GM12865 (cell line): ENCODE measurements around the gene LRRC27.
"Not testable (repeated sequence)": the region's sequence is repeated elsewhere in the genome, so short reads cannot be mapped to it uniquely, and the experiment has no call there.

ENCODE experiments used
- DNase-seq: peaks from one replicate; pipeline ENCODE4 v3.0.0; 2010; ENCODE audit warnings: low read depth
- H3K4me3 ChIP-seq: 2 replicates; pipeline ENCODE4 v1.5.1; 2011; ENCODE audit warnings: mild to moderate bottlenecking, low read depth, low read length, control low read depth
- TF ChIP-seq, protein P1 (sequence below): IDR thresholded peaks from 2 replicates; pipeline ENCODE4 v1.5.1; 2011; ENCODE audit warnings: low read length, control low read depth, low read depth, inconsistent platforms; ENCODE audit not compliant: insufficient read depth; ENCODE audit errors: missing control alignments

The LRRC27 gene

DNA sequence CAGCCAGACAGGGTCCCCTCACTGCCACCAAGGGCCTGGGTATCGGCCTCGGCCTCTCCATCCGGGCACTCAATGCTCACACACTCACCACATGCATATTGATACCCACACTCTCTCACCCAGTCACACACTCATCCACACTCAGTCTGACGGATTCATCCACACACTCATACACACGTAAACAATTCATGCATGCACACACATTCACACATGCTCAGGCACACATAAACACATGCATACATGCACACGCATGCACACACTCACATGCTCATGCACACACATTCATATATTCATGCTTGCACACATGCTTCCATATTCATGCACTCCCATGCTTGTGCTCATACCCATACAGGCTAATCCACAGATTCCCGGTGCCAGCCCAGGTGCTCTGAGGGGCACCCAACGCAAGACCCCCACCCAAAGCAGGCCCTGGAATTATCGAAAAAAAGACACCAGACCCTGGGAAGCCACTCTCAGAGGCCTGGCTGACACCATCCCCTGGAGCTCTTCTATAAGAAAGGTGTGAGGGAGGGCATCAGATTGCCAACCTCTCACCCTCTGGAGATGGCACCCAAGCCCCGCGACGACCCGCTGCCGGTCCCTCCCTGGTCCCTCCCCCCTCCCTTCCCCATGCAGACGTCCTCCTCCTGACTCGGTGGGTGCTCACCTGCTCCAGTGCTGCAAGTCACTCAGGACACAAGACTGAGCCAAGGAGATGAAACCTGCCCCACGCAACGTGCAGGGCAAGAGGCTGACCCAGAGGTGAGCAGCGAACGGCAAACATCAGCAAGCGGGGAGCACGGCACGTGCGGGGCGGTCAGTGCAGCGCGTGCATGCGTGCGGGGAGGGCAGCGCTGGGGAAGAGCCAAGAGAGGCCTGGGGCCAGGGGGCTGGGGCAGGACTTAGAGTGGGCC, 39.4 kb upstream of the LRRC27 start:
- TF ChIP-seq, protein P1, sequence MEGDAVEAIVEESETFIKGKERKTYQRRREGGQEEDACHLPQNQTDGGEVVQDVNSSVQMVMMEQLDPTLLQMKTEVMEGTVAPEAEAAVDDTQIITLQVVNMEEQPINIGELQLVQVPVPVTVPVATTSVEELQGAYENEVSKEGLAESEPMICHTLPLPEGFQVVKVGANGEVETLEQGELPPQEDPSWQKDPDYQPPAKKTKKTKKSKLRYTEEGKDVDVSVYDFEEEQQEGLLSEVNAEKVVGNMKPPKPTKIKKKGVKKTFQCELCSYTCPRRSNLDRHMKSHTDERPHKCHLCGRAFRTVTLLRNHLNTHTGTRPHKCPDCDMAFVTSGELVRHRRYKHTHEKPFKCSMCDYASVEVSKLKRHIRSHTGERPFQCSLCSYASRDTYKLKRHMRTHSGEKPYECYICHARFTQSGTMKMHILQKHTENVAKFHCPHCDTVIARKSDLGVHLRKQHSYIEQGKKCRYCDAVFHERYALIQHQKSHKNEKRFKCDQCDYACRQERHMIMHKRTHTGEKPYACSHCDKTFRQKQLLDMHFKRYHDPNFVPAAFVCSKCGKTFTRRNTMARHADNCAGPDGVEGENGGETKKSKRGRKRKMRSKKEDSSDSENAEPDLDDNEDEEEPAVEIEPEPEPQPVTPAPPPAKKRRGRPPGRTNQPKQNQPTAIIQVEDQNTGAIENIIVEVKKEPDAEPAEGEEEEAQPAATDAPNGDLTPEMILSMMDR: no peak
- no peak overlapping the region for H3K4me3 ChIP-seq

DNA sequence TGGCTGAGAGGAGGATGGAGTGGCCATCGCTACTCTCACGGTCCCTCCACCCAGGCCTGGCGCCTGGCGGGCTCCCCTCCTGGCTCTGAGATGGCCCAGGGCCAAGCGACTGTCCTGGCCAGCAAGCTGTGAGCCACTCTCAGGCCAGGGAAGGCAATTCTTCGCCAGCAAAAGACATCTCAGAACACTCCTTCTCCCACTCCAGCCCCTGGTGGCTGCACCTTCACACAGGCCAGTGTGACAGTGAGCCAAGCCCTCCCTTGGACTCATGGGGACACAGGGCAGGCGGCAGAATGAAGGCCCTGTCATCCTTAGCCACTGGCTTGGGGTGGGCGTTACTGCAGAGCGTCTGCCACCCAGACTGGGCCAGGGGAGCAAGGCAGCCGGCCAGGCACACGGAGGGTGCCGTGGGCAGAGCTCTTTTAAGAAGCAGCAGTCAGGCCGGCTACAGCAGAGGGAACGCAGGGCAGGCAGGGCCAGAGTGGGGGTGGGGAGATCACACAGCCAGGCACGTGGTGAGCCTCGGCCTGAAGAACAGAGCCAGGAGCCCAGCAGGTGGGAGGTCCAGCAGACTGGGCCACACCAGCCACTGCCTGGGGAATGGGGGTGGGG, 38.7 kb upstream of the LRRC27 start:
- TF ChIP-seq, protein P1: no peak
- no peak overlapping the region for H3K4me3 ChIP-seq
- no peak for DNase-seq

More for the DNA sequence above, 39.4 kb upstream of the LRRC27 start:
- no peak for DNase-seq

DNA sequence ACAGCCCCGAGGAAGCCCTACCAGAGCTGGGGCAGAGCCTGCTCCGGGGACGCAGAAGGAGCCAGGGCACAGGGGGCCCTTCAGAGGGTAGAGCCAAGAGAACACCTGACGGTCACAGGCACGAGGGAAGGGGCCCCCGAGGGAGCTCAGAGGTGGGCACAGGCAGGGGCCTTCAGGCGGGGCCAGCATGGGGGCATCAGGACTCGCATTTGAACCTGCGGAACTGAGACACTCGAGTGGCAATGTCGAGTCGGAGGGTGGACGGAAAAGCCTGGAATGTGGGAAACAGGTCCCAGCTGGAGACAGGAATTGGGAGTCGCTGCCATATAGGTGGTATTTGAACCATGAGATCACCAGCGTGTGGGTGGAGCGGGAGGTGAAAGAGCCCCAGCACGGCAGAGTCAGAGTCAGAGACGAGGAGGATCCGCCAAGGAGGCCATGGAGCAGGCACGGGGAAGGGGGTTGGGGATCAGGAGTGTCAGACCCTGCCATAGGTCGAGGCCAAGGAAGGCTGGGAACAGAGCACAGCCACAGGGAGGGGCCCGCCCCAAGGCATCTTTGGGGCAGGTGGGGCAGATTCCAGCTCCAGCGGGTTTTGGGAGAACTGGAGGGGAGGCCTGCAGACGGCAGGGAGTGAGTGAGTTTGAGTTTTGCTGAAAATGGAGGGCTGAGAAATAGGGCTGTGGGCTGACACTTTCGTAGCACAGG, 38.0 kb upstream of the LRRC27 start:
- TF ChIP-seq, protein P1: no peak
- no peak for DNase-seq
- no peak overlapping the region for H3K4me3 ChIP-seq

DNA sequence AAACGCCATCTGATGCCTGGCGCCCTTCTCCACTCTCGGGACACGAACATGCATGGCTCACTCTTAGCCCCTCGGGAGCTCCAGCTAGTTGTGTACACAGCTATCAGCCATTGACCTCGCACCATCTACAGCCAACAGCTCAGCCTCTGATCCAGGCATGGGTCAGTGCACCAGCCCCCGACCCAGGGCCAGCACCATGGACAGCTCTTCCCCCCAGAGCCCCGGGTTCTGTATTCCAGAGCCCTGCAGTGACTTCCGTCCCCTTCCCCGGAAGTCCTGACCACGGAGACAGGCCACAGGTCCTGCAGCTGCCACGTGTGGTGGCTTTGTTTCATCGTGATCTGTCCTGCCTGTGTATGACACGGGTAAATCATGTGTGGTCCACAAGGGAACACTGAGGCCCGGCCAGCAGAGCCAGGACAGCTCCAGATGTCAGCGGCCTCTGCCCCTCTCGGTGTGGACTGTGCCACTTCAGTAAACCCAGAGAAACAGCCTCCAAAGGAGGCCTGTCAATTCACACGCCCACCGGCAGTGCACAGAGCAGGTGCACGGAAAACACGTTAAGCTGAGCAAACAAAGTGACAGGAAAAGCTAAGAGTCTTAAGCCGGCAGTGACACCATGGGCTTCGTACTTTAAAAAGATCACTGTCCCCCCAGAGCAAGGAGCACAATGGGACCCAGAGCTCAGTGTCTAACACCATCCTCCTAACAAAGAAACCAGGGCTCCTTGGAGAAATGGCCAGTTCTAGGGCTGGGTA, 37.3 kb upstream of the LRRC27 start:
- H3K4me3 ChIP-seq: no peak overlapping the region
- TF ChIP-seq, protein P1: no peak
- no peak for DNase-seq

DNA sequence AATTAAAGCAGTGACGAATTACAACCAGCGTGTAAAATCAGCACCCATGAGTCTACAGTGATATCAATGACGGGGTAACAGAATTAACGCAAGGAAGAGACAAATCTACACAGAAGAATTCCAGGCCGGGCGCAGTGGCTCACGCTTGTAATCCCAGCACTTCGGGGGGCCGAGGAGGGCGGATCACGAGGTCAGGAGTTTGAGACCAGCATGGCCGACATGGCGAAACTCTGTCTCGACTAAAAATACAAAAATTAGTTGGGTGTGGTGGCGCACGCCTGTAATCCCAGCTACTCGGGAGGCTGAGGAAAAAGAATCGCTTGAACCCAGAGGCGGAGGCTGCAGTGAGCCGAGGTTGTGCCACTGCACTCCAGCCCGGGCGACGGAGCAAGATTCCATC, 36.5 kb upstream of the LRRC27 start:
- not testable (repeated sequence) for DNase-seq, H3K4me3 ChIP-seq

DNA sequence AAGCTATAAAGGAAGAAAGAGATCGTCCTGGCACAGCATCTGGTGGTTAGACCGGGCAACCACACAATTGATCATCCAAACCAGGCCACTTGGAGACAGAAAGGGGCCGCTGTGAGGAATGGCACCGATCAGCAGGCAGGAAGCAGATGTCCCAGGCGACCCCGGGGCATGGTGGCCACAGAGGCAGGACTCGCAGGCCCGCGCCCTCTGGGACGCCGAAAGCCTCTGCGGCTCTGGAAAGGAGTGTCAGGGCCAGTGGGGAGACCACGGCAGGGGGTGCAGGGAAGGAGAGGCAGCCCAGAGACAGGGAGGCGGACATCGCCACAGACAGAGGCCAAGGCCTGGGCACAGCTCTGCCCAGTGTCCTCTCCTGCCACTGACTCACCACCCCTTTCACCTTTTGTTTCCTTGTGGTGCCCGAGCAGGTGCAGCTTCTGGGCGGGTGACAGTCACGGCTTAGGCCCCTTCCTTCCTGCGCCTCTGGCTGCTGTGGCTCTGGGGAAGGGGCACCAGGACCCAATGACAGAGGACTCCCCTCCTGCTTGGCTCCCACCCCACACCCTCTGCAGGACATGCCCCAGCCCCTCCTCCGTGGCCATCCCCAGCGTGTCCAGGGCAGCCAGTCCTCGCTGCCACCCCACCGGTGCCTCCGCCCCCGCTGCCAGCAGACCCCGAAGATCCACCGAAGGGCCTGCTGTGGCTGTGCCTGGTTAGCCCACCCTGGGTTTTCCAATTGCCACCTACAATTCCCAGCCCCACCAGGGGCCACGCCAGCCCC, 35.1 kb upstream of the LRRC27 start:
- no peak for DNase-seq
- TF ChIP-seq, protein P1: no peak
- no peak overlapping the region for H3K4me3 ChIP-seq
